Activated naive CD4-positive, alpha-beta T cell treated with anti-CD3 and anti-CD28 coated beads, Interleukin-2, amount 10 ng/mL, durations not matched to agents 7 days and 5 days (primary cell): Measurements from ENCODE around the gene TEX10.
A peak's percentile ranks its signal among the peaks of the same experiment; 100 is the strongest.
"Not testable (repeated sequence)": the region's sequence is repeated elsewhere in the genome, so short reads cannot be mapped to it uniquely, and the experiment has no call there.

ENCODE experiments used
- CTCF ChIA-PET: fragments of 350-600 bp; sonication (Branson Sonifier 250); formaldehyde crosslinking; loops from one replicate; lab custom pipeline; 2021; ENCODE audit warnings: antibody characterized with exemption; lab: Charles Lee
- DNase-seq: peaks from one replicate; pipeline ENCODE4 v3.0.0-alpha.2; 2020
- H3K27ac Mint-ChIP-seq: one replicate; pipeline ENCODE4 v1.8.0; 2021; ENCODE audit warnings: mild to moderate bottlenecking, moderate library complexity, mixed read lengths
- H3K27me3 Mint-ChIP-seq: one replicate; pipeline ENCODE4 v1.8.0; 2021; ENCODE audit warnings: mild to moderate bottlenecking, mixed read lengths
- H3K36me3 Mint-ChIP-seq: one replicate; pipeline ENCODE4 v1.8.0; 2021; ENCODE audit warnings: mixed read lengths
- H3K4me1 Mint-ChIP-seq: one replicate; pipeline ENCODE4 v1.8.0; 2021; ENCODE audit warnings: mixed read lengths
- H3K4me3 Mint-ChIP-seq: one replicate; pipeline ENCODE4 v1.8.0; 2021; ENCODE audit warnings: mild to moderate bottlenecking, moderate library complexity, mixed read lengths
- H3K9me3 Mint-ChIP-seq: one replicate; pipeline ENCODE4 v1.8.0; 2021; ENCODE audit warnings: mixed read lengths

Gene TEX10

DNA sequence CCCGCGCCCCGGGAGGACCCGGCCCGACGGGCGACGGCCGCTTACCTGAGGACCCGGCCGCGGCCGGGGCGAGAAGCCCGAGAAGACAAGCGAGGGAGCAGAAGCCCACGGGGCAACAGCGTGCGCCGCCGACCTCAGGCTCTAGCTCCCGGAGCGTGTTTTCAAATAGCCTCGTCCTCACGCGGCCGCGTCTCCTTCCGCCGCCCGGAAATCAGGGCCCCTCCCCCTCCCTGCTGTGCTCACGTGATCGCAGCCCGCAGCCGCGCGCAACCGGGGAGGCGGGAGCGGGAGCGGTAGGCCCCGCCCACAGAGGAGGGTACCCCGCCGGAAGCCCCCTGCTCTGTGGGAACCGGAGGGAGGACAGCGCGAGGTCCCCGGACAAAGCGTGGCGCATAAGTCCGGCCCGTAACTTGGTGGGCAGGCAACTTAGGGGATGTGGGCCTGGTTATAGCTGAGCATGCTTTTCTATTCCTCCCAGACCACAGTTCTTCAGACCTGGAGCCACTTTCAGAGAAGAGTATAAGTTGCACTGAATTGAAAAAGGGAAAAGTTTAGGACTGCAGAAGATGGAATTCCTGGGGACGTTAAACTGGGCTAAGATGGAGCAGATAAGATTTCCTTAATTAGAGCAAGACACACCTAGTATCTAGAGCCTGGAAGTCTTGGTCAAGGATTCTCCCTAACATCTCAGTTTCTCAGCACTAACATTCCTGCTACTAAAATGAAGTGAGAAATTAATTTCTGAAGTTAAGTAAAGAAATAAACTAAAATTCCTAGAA, at the start of gene TEX10:
TSS of gene TEX10 (minus strand) at position 216 of the 779 bp plus-strand sequence. CDS start 3,579 bp downstream, outside the sequence.
- Mint-ChIP-seq H3K27me3 (no peaks in the 10 kb centered on the region), H3K27ac (peak within 1 kb of the TSS; percentile 88), H3K36me3 (peaks cover 5% of the 10 kb centered on the region), H3K9me3 (peaks cover 7% of the 10 kb centered on the region), H3K4me1 (peaks cover 53% of the 10 kb centered on the region), H3K4me3 (peak within 1 kb of the TSS; percentile 84)
- CTCF ChIA-PET: interaction anchor here (0.9 to 3.4 kb wide), 2 partner anchors 28 to 70 kb away, joined by 3 to 16 read pairs; no protein-coding TSS in a partner anchor
- DNase-seq: peak; percentile 91

DNA sequence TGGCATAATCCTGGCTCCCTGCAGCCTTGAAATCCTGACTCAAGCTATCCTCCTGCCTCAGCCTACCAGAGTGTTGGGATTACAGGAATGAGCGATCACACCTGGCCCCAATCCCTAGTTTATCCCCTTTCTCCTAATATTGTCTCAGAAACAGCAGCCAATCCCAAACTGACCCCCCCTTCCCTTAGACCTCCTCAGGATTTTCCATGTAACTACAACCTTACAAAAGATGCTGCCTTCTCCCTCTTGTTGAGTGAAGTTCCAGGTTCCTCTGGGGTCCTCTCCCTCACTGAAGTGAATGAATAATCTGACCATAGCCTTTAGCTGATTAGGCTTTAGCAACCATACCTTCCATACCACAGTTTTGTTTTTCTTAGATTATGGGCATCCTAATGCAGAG, 48.3 kb upstream of the TEX10 start:
- DNase-seq: no peak
- Mint-ChIP-seq H3K27me3 (peaks cover 10% of the 10 kb centered on the region), H3K4me3 (no peak overlapping the region), H3K4me1 (no peaks in the 10 kb centered on the region), H3K9me3 (no peaks in the 10 kb centered on the region), H3K27ac (no peak overlapping the region), H3K36me3 (no peaks in the 10 kb centered on the region)
- CTCF ChIA-PET: no interaction called here

DNA sequence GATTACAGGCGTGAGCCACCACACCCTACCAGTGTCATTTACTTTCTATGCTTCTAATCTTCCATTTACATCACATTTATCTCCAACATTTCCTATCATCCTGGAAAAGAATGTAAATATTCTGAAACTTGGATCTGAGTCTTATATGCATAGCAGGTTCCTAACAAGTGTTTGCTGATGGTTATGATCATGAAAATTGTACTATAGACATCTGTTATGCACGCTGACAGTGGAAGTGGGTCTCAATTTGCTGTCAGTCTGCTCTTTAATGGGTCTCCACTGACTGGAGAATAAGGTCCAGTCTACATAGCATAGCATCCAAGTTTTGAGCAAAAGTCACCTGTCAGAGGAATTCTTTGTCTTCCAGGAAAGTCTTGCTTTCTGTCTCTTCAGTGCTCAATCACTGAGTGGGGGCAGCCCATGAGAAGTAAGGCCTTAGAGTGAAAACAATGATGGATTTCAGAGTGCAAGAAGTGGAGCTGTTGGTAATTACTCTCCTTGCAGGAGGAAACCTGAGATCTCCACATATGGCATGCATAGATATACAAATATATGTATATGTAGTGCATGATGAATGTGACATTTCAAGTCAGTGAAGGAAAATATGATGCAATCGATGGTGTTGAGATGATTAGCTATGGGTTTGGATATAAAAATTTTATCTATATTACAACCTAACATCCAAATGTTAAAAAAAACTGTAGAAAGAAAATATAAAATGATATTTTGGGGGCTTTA, 45.0 kb upstream of the TEX10 start:
- Mint-ChIP-seq H3K9me3 (no peaks in the 10 kb centered on the region), H3K4me1 (no peaks in the 10 kb centered on the region), H3K27ac (no peak overlapping the region), H3K27me3 (peaks cover 10% of the 10 kb centered on the region), H3K4me3 (no peak overlapping the region), H3K36me3 (no peaks in the 10 kb centered on the region)
- CTCF ChIA-PET: no interaction called here
- no peak for DNase-seq

DNA sequence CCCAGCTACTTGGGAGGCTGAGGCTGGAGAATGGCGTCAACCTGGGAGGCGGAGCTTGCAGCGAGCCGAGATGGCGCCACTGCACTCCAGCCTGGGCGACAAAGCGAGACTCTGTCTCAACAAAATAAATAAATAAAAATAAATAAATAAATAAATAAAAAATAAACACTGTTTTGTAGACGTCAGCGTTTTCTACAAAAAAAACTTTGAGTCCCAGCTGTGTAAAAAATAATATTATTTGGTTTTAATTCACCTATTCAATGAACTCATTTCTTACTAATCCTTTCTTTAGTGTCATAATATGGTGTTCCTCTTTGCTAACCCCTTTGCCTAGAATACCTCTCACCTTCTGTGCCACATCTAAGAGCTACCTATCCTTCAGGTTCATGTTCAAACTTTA, 44.0 kb upstream of the TEX10 start:
- Mint-ChIP-seq H3K4me3 (no peak overlapping the region), H3K27ac (no peak overlapping the region), H3K27me3 (peaks cover 10% of the 10 kb centered on the region), H3K9me3 (no peaks in the 10 kb centered on the region), H3K4me1 (no peaks in the 10 kb centered on the region), H3K36me3 (no peaks in the 10 kb centered on the region)
- no peak for DNase-seq
- CTCF ChIA-PET: no interaction called here

DNA sequence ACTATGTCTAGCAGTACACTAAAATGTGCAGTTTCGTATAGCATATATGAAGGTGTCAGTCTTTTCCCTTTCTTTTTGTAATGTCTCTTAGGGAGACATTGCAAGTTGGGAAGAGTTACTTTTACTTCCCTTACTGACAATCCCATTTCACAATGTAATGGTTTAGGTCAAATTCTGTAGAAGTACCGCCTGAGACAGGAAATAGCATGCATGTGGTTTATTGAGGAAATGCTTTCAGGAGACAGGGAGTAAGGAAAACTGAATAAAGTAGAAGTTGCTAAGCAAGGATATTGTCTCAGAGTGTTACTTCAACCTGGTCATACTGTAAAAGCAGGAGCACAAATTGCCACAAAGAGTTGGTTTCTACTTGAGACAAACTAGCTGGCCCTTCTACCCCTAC, 42.1 kb upstream of the TEX10 start:
- CTCF ChIA-PET: no interaction called here
- Mint-ChIP-seq H3K27ac (no peak overlapping the region), H3K4me1 (no peaks in the 10 kb centered on the region), H3K4me3 (no peak overlapping the region), H3K9me3 (no peaks in the 10 kb centered on the region), H3K27me3 (no peaks in the 10 kb centered on the region), H3K36me3 (no peaks in the 10 kb centered on the region)
- DNase-seq: no peak

DNA sequence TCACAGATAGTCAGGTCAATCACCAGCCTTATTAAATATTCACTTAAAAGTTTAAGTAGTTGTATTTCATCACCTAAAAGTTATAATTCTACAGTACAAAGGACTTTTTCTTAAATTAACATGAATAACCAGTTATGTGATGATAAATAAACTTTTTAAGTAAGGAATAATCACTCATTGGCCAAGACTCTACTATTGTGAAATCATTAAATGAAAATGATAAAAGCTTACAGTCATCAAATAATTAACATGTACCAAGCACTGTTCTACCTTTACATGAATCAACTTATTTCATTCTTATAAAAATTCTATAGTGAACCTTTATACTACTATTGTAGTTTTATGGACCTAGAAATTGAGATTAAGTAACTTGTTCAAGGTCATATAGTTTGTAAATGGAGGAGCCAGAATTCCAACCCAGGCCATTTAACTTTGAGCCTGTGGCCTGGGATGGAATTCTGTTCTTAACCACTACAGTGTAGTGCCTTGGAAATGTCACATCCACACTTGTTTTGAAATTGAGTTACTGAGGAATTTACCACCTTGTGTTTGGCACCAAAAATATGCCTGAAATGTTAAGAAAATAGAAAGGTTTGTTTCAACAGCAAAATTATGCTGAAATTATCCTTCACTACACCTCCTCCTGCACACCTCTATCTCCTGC, 41.4 kb upstream of the TEX10 start:
- Mint-ChIP-seq H3K4me1 (no peaks in the 10 kb centered on the region), H3K27ac (no peak overlapping the region), H3K36me3 (no peaks in the 10 kb centered on the region), H3K27me3 (no peaks in the 10 kb centered on the region), H3K4me3 (no peak overlapping the region), H3K9me3 (no peaks in the 10 kb centered on the region)
- no peak for DNase-seq
- CTCF ChIA-PET: no interaction called here

DNA sequence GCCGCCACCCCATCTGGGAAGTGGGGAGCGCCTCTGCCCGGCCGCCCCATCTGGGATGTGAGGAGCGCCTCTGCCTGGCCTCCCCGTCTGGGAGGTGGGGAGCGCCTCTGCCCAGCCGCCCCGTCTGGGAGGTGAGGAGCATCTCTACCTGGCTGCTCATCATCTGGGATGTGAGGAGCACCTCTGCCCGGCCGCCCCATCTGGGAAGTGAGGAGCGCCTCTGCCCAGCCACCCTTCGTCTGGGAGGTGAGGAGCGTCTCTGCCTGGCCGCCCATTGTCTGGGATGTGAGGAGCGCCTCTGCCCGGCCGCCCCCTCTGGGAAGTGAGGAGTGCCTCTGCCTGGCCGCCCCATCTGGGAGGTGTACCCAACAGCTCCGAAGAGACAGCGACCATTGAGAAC, 40.2 kb upstream of the TEX10 start:
- H3K4me3 Mint-ChIP-seq, H3K27ac Mint-ChIP-seq, H3K27me3 Mint-ChIP-seq, H3K9me3 Mint-ChIP-seq, DNase-seq, H3K4me1 Mint-ChIP-seq, H3K36me3 Mint-ChIP-seq, CTCF ChIA-PET: not testable (repeated sequence)

DNA sequence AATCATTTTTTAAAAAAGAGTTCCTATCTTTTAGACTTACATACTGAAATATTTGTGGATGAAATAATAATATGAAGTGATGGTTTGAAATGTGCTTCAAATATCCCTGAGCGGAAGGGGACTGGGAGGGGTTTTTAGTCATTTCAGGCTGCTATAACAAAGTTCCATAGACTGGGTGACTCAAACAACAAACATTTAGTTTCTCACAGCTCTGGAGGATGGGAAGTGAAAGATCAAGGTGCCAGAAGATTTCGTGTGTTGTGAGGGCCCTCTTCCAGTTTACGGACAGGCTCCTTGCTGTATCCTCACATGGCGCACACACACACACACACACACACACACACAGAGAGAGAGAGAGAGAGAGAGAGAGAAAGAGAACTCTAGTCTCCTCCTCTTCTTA, 27.1 kb upstream of the TEX10 start:
- DNase-seq: no peak
- Mint-ChIP-seq H3K4me3 (no peak overlapping the region), H3K4me1 (peaks cover 5% of the 10 kb centered on the region), H3K36me3 (no peaks in the 10 kb centered on the region), H3K27me3 (no peaks in the 10 kb centered on the region), H3K9me3 (peaks cover 4% of the 10 kb centered on the region), H3K27ac (no peak overlapping the region)
- CTCF ChIA-PET: no interaction called here

DNA sequence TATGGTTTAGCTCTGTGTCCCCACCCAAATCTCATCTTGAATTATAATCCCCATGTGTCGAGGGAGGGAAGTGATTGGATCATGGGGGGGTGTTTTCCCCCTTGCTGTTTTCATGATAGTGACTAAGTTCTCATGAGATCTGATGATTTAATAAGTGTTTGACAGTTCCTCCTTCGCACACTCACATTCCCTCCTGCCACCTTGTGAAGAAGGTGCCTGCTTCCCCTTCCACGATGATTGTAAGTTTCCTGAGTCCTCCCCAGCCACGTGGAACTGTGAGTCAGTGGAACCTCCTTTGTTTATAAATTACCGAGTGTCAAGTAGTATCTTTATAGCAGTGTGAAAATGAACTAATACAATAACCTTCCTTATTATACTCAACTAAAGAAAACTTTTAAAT, 24.3 kb upstream of the TEX10 start:
- CTCF ChIA-PET: interaction anchor here (0.7 to 1.5 kb wide), 2 partner anchors 29 to 61 kb away, joined by 3 to 4 read pairs; no protein-coding TSS in a partner anchor
- Mint-ChIP-seq H3K36me3 (no peaks in the 10 kb centered on the region), H3K4me3 (no peak overlapping the region), H3K27ac (no peak overlapping the region), H3K27me3 (peaks cover 5% of the 10 kb centered on the region), H3K9me3 (no peaks in the 10 kb centered on the region), H3K4me1 (peaks cover 5% of the 10 kb centered on the region)
- DNase-seq: no peak

DNA sequence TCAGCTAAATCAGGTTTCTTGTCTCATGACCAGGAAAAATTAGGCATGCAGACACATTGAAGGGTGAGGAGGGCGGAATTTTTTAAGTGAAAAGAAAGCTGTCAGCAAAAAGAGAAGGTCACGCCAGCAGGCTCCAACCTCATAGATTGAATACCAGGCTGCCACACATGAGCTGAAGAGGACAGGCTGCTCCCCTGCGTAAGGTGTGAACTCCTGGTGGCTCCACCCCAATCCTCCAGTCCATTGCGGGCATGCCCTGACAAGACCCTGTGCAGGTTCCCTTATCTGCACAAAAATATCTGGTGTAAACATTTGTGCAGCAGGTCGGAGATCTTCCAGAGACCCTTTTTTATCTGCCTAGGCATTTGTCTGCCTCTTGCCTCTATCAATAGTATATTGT, 22.9 kb upstream of the TEX10 start:
- no peak for DNase-seq
- peaks cover 5% of the 10 kb centered on the region for H3K4me1 Mint-ChIP-seq

DNA sequence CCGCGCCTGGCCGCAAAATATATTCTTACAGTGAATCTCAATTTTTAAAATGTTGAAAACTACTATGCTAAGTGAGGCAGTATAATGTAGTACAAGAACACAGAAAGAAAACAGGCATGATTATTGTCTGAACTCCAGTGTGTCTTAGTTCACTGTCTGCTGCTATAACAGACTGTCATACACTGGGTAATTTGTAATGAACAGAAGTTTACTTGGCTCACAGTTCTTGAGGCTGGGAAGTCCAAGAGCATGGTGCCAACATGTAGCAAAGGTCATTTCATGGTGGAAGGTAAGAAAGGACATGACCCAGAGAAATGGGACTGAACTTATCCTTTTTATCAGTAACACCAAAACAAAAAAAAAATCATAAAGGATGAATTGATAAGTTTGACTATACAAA, 19.9 kb upstream of the TEX10 start:
- no peak overlapping the region for H3K27ac Mint-ChIP-seq
- H3K27me3 Mint-ChIP-seq: peaks cover 5% of the 10 kb centered on the region
- DNase-seq: no peak
- CTCF ChIA-PET: interaction anchor here (1.0 kb wide), 1 partner anchor 18 kb away, joined by 3 read pairs; no protein-coding TSS in a partner anchor
- H3K9me3 Mint-ChIP-seq: peaks cover 7% of the 10 kb centered on the region
- peaks cover 5% of the 10 kb centered on the region for H3K4me1 Mint-ChIP-seq
- no peaks in the 10 kb centered on the region for H3K36me3 Mint-ChIP-seq
- H3K4me3 Mint-ChIP-seq: no peak overlapping the region

More for the DNA sequence above, 22.9 kb upstream of the TEX10 start:
- no peaks in the 10 kb centered on the region for H3K9me3 Mint-ChIP-seq
- no peaks in the 10 kb centered on the region for H3K36me3 Mint-ChIP-seq
- peaks cover 5% of the 10 kb centered on the region for H3K27me3 Mint-ChIP-seq
- no peak overlapping the region for H3K27ac Mint-ChIP-seq
- no peak overlapping the region for H3K4me3 Mint-ChIP-seq
- CTCF ChIA-PET: interaction anchor here (1.5 kb wide), 1 partner anchor 62 kb away, joined by 3 read pairs; no protein-coding TSS in a partner anchor

DNA sequence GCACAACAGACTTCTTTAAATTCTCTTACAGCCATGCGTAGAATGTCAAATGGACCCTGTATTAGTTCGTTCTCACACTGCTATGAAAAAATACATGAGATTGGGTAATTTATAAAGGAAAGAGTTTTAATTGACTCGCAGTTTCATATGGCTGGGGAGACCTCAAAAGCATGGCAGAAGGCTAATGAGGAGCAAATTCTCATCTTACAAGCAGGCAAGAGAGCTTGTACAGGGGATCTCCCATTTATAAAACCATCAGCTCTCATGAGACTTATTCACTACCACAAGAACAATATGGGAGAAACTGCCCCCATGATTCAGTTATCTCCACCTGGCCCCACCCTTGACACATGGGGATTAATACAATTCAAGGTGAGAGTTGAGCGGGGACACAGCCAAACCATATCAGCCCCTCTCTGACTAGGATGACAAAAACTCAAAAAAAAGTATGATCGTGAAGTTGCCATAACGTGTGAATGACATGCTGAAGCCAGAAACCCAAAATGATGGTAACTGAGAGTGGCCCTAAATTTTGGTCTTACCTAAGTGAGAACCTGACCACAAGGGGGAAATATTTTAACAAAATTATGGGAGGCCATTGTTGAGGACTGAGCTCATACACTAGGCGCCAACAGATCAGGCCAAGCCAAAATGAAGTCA, 17.5 kb upstream of the TEX10 start:
- DNase-seq: no peak
- Mint-ChIP-seq H3K27me3 (peaks cover 5% of the 10 kb centered on the region), H3K36me3 (no peaks in the 10 kb centered on the region), H3K4me1 (no peaks in the 10 kb centered on the region), H3K9me3 (peaks cover 7% of the 10 kb centered on the region), H3K27ac (no peak overlapping the region), H3K4me3 (no peak overlapping the region)
- CTCF ChIA-PET: no interaction called here

DNA sequence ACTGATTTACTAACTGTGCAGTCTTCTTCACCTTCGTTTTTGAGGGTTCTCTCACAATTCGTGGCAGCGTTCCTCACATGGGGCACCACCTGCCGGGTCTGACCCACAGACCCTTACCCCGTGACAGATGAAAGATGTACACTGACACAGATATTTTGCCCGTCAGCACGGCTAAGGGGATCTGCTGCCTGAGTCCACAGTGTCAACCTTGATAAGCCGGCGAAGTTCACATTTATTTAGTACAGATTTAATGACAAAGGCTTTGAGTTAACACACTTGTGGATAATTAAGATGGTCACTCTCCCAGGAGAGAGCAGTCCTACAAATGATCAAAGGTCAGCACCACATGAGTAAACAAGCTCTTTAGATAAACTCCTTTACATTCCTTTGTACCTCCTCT, 15.9 kb upstream of the TEX10 start:
- CTCF ChIA-PET: no interaction called here
- Mint-ChIP-seq H3K9me3 (peaks cover 7% of the 10 kb centered on the region), H3K27me3 (peaks cover 4% of the 10 kb centered on the region), H3K36me3 (no peaks in the 10 kb centered on the region), H3K4me3 (no peak overlapping the region), H3K27ac (no peak overlapping the region), H3K4me1 (no peaks in the 10 kb centered on the region)
- no peak for DNase-seq

DNA sequence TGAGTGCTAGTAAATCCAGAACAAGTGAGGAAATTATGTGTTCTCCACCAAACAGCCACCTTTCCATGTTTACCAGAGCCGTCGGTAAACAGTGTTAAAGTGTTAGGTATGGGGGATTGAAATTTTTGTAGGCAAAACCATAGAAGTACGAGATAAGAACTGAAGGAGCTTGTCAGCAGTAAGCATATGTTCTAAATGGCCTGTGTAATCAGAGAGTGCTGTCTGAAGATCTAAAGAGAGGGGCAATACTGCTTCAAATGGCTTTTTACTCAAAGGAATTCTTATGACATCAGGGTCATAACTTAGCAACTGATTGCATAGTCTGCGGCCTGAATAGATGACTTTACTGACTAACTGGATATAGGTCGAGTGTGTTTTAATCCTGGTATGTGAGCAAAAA, 13.4 kb upstream of the TEX10 start:
- Mint-ChIP-seq H3K9me3 (peaks cover 8% of the 10 kb centered on the region), H3K27me3 (no peaks in the 10 kb centered on the region), H3K4me1 (no peaks in the 10 kb centered on the region), H3K4me3 (no peak overlapping the region), H3K27ac (no peak overlapping the region), H3K36me3 (no peaks in the 10 kb centered on the region)
- DNase-seq: no peak
- CTCF ChIA-PET: no interaction called here
